ENCODE measurements around the gene F8.
"Not testable (repeated sequence)": the region's sequence is repeated elsewhere in the genome, so short reads cannot be mapped to it uniquely, and the experiment has no call there.

F8 gene

DNA sequence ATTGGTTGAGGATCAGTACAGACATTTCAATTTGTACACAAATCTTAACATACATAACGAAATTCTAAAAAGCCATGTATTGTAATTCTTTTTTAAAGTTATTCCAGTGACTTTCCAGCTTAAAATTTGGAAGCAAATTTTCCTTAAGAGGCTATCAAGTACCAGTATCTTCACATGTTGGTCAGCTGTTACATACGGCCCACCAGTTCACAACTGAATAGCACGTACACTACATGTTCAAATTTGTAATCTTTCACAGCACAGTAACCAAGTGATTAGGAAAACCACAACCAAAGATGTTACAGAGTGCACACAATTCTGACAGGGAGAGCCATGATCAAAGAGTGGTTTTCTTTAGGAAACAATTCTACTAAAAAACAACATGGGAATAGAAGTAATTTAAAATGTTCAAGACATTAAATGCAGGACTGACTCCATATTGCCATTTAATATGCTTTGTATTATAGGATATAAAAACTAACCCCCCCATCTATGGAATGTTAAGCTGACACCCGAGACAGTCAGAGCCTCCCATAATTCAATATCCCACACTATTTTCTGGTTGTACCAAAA lies 206.1 kb downstream of the F8 start:
- DNase-seq (ENCODE audit: low read depth): not testable (repeated sequence)

DNA sequence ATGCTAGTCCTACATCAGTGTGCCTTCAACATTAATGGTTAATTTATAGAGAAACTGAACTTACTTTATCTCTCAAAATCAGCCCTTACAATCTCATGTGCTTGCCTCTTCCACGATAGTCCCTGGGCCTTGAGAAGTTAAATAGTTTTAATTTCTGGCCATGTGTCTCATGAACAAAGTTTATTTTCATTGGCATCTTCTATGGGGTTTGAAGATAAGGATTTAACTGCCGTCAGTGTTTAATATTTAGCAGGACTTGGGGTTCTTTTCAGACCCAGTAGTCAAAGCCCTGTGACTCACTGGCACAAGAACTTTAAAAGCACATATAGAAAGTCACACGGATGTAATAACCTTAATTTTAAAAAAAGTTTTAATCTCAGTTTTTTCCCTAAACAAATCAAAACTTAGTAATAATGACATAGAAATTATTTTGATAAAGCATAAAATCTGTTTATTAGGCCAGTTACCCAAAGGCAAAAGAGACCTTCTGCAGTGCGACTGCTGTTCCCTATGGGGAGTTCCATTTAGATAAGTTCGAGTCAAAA lies 207.2 kb downstream of the F8 start:
- DNase-seq (ENCODE audit: low read depth): no peak

DNA sequence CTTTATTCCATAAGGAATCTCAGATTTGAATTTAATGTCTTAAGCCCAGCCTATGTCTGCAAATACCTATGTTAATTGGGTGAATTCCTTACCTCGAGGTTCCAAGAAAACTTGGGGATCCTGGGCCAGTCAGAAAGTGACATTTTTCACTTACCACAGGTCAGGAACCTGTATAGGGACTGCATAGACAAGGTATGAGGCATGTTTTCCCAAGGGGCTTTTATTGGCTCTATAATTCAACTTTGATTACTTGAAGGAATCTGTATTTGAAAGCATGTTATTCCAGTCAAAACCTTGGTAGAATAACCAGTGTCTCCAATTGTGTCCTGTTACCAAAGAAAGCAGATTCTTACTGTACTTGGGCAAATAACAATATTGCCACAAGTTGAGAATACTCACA lies 208.7 kb downstream of the F8 start:
- DNase-seq (ENCODE audit: low read depth): no peak

DNA sequence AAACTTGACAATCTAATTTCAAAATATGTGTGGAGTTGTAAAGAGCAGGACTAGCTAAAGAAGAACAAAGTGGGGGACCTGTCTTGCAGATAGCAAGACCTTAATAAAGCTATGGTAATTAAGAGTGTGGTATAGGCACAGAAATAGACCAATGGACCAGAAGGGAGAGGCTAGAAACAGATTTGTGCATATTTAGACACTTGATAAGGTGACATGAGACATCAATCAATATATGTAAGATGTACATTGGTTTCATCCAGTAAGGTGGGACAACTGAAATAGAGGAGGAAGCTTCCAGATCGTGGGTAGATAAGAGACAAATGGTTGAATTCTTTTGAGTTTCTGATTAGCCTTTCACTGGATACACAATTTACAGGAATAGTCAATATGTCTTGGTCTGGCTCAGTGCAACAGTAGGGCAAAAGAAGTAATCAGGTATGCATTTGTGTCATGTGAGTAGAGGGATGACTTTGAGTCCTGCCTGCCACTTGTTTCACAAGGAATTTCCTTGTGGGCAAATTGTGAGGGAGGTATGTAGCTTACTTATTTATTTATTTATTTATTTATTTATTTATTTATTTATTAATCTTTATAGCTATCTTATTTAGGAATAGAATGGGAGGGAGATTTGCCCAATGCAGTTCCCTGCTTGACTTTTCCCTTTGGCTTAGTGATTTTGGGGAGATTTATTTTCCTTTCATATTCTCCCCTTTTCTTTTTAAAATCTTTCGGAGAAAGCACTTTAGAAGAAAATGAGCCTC lies 210.0 kb downstream of the F8 start:
- DNase-seq (ENCODE audit: low read depth): no peak

DNA sequence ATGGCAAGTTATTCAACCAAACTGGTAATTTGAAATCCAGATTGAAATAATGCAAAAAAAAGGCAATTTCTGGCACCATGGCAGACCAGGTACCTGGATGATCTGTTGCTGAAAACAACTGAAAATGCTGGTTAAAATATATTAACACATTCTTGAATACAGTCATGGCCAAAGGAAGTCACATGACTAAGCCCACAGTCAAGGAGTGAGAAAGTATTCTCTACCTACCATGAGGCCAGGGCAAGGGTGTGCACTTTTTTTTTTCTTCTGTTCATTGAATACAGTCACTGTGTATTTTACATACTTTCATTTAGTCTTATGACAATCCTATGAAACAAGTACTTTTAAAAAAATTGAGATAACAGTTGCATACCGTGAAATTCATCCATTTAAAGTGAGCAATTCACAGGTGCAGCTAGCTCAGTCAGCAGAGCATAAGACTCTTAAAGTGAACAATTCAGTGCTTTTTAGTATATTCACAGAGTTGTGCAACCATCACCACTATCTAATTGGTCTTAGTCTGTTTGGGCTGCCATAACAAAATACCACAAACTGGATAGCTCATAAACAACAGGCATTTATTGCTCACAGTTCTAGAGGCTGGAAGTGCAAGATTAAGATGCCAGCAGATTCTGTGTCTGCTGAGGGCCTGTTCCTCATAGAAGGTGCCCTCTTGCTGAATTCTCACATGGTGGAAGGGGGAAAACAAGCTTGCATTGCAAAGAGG lies 212.4 kb downstream of the F8 start:
- no peak for DNase-seq (ENCODE audit: low read depth)

DNA sequence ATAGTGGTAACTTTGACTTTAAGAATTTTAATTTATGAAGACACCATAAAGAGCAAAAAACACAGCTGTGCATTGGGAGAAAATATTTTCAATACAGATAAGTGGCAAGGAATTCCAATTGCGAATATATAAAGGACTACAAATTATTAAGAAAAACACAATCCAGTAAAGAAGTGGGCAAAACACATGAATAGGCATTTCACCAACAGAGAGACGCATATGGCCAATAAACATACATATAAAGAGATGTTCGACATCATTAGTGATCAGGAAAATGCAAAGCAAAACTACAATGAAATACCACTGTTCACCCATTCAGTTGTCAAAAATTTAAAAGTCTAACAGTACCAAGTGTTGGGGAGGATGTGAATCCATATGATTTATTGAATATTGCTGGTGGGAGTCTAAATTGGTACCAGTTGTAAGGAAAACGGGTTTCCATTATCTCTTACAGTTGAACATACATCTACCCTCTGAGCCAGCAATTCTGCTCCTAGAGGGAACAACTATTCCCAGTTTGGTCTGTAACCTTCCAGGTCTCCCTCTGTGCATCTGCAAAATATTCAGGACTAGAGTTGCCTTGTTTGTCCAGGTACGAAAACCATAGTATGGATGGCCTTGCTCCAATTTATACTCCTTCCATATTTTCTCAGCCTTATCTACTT lies 215.6 kb downstream of the F8 start:
- DNase-seq (ENCODE audit: low read depth): no peak

DNA sequence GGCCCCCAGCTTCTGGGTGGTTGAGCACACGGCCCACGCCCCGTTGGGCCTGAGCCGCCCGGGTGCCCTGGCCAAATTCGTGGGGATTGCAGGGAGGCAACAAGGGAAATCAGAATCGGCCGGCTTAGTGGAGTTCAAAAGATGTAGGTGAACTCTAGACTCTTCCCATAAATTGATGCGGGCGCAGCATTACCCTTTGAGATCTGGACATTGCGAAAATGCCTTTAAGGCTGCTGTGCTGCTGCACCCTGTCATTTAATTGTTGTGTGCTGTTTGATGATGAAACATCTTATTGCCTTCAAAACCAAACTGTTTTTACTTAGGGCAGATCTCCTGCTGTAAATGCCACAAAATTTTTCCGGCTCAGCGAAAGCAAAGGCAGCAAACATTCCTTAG lies 216.8 kb downstream of the F8 start:
- DNase-seq (ENCODE audit: low read depth): no peak

DNA sequence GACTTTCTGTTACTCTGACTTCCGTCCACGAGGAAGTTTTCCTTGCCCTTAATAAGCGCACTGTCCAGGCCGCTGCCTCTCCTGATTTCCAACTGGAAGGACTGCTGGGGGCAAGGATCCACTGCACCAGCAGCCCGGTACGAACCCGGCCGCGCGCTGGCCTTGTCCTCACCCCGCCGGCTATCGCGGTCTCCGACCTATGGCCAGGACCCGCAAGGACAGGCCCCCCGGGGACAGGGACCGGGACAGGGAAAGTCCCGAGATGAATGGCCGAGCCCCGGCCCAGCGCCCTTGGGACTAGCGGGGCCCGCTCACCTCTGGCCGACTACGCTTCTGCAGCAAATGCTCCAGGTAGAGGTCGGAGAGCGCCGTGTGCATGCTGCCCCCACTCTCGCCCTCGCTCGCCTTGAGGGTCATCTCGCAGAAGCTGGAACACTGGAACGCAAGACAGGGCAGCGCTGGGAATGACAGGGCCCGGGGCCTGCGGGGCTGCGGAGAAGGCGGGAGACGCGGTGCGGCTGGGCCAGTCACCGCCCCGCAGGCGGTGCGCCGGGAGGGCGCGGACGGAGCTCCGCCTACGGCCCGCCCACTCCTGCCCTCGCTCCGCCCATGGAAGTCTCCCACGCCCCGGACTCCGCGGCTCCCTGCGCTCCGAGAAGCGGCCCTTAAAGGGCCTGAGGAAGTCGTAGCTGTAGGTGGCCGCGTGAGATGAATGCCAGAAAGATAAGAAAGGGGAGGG lies 217.4 kb downstream of the F8 start, which contains the start of gene MPP1:
Gene MPP1, minus strand, starts transcription at position 529 of the 739 bp plus-strand sequence. Its CDS starts 112 bp downstream, at position 417.
- DNase-seq (ENCODE audit: low read depth): peak; percentile 61

DNA sequence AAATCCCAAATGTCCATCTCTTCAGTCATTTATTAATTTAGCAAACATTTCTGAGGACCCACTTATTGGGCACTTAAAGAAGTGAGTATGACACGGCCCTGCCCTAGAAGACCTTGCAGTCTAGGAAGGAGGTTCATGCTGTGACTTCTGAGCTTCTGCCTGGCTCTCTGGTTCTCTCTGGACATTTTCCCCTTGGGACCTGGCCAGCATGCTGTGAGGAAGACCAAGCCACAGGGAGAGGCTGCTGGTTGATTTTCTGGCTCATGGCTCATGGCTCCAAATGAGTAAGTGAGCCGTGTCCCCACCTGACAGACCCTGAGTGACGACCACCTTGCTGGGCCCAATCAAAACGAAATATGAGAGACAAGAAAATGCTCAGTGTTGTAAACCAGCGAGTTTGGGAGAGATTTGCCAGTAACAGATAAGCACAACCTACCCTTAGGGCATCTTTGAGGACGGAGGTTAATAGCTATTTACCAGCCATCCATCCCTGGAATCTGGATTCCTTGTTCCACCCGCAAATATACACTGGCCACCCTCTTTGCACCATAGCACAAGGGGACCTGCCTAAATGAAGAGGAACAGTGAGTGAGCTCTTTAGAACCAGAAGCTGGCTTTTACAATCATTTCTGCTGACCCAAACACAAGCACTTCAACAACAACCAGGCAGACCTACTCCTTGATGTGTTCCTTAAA lies 218.1 kb downstream of the F8 start:
- no peak for DNase-seq (ENCODE audit: low read depth)

DNA sequence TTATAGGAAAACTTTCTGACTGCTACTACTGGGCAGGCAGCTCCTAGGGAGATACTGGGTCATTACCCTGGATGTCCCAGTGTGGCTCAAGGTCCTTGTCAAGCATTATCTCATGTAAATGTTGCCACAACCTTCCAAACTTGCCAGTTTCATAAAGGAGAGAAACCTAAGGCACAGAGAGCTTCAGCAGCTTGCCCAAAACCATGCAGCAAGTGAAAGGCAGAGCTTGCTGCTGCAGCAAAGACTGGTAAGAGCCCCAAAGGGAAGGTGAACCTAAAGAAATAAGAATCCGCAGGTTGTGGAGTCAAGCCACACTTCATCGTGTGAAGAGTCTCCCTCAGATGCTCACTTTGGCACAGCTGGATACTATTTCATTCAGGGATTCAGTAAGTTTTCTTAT lies 219.6 kb downstream of the F8 start:
- DNase-seq (ENCODE audit: low read depth): no peak

DNA sequence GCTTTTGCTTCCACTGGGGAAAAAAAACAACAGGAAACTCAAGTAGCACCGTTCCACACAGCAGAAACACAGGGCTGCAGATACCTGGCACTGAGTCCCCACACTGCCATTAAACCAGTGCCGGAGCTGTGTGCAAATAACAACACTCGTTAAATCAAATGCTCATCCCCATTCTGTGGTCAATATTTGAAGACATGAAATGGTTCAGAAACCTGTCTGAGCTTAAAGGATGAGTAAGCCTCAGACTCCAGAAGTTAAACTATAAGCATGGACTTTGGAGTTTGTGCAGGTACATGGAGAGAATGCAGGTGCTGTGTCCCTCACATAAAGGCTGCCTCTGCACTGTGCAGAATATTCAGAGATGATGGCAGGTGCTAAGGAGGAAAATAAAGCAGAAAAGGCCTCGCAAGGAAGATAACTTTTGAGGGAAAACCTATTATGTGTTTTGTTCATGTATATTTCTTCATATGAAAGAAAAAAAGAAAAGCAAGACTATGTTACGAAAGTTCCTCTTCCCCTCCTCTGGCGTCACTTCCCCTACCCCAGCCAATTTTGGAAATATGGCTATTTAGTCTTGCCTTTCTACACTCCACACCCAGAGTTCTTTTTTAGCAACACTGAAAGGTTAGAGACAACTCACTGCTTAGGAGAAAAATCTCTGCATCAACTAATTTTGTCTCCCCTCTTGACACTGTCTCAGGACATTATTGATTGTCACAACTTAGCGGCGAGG lies 221.9 kb downstream of the F8 start:
- DNase-seq (ENCODE audit: low read depth): no peak

DNA sequence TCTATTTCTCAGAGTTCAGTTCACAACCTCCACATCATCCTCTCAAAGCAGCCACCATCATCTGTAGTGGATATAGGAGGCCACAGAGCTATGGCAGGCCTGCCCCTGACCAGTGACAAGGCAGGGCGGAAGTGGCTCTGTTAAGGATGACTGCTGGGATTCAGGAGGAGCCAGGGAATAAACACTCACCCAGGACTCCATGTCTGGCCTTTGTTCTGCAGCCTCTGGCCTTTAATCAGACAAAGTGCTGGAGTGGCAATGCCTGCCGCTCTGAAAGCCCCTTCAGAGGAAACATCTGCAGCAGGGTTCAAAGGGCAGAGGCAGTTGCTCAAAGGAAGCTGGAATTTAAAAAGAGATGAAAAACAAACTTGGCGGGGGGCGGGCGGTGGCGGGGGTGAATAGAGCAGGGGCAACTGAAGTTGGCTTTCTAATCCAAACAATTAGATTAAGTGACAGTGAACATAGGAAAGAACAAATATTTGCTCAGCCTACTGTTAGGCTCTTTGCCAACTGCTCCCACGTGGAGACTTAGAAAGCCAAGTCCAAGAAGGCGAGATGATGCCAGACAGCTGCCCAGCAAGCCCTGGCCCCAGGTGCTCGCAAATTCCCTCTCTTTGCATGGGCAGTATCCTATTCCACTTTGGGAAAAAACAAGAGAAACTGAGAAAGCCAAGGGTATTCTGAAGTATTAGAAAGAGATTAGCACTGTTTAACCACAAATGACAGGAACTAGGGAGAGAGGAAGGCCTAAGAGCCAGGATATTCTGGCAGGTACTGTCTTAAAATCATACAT lies 222.8 kb downstream of the F8 start:
- DNase-seq (ENCODE audit: low read depth): no peak

DNA sequence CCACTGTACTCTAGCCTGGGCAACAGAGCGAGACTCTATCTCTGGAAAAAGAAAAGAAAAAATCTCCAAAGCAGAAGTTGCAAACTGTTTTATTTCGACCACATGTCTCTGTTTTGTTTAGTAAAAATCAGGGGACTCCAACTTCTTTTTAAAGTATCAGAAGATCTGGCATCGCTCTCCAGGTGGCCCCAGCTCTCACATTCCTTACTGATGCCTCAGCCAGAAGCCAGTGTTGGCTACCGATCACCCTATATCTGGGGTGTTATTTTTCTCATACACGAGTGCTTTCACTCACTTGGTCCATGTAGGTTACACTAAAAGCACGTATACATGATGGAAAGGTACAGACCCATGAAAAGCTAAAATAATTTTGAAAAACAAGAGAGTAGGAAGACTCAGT lies 225.5 kb downstream of the F8 start:
- DNase-seq (ENCODE audit: low read depth): no peak

DNA sequence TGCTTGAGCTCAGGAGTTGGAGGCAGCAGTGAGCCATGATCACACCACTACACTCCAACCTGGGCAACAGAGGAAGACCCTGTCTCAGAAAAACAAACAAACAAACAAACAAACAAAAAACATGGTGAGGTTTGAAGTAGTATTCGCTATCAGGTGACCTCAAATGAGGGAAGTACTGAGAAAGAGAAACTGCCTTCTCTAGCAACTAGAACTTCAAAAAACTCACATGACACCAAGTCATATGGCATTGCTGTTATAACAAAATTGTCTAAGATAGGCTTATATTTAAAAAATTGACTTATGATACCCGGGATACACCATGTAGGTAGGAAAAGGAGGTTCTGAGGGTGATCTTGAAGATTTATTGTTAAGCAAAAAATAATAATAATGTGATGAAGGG lies 227.5 kb downstream of the F8 start:
- no peak for DNase-seq (ENCODE audit: low read depth)

DNA sequence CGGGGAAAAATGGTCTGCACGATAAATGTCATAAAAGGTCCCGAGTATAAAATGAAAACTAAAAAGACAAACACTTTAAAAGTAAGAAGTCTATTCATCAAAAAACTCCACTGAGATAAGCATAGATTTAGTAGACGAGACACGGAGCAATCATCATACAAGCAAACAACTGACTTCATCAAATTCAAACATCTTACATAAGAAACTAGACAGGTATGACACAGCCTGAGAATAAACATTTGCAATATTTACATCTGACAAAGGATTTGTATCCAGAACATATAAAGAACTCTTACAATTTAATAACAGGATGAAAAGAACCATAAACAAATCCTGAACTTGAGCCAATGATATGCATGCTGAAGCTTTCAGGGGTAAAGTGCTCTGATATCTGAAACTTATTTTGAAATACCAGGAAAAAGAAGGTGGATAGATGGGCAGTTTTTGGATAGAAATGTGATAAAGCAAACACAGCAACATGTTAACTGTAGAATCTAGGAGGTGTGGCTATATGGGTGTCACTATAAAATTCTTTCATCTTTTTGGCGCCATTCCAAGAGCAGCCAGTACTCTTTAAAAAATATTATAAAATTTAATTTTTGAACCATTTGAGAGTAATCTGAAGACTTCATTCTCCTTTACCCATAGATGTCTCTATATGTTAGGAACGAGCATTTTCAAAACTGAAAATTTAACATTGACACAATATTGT lies 229.3 kb downstream of the F8 start:
- no peak for DNase-seq (ENCODE audit: low read depth)

DNA sequence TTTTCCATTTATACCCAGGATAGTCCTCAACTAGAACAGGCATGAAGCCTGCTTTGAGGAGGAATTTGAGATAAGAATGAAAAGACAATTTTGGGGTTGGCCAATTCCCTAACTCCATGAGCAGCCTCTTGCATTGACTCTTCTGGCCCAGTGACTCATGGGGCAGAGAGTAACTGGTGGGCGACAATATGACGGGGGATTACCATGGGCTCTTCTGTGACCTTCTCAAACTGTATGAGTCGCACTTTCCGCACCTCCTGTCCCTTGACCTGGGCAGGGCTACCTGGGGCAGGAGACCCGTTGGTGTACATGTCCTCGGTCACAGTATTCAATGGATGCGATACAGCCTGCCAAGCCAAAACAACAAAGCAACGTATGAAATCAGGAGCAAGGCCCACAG lies 230.6 kb downstream of the F8 start:
- DNase-seq (ENCODE audit: low read depth): no peak

DNA sequence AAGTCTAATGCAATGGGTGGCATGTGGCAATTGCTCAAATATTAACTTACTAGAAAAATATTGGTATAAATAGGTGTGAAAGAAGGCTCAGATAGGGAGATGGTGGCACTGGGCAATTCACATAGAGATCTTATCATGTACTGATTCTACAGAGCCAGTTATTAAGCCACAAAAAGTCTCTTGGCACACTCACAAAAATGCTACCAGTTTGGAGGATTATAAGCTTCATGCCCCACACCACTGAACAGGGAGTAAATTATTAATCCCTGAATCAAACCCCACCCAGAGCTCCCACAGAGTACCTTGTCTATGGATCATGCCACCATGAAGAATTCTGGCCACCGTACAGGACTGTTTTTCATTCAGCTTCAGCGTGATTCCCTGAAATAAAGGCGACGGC lies 231.1 kb downstream of the F8 start:
- DNase-seq (ENCODE audit: low read depth): no peak

Data from T follicular helper cell (primary cell).